ENCODE results near the gene RPL31. TPM values are rescaled to one million over a fixed set of nuclear protein-coding genes. Genes with fewer than 3 reads are reported as not detected.

RPL31 gene
- total and polyA plus RNA-seq, 2 donors (not counting 1 experiment from before 2014, with no cell fraction given) = 1,767 to 2,170 TPM

GRCh38 chr2:100959225-100959880 is 42.7 kb upstream of the RPL31 start:
- Histone ChIP-seq H3K4me3 (ENCODE audit: control extremely low read depth in 1 of 5, extremely low read depth in 1 of 5, insufficient read depth in 1 of 5, low read depth in 2 of 5, low read length in 4 of 5) (no peak overlapping the region), H3K36me3 (replicated peaks in 1 of 2; ENCODE audit: control extremely low read depth in 1 of 2, control insufficient read depth in 1 of 2, extremely low read depth in 1 of 2, insufficient read depth in 2 of 2, low read length in 1 of 2) (no peaks in the 10 kb centered on the region), H3K9ac (ENCODE audit: low read length) (no peak overlapping the region), H3K4me1 (ENCODE audit: control insufficient read depth in 2 of 2, insufficient read depth in 2 of 2, low read length in 2 of 2) (no peaks in the 10 kb centered on the region), H3K27me3 (replicated peaks in 1 of 4; ENCODE audit: control extremely low read depth in 1 of 4, control insufficient read depth in 3 of 4, insufficient read depth in 4 of 4, low read length in 3 of 4) (peaks cover 0 to 10% (median 0%) of the 10 kb centered on the region in 4 experiments), H3K4me2 (replicated peaks; ENCODE audit: low read depth, low read length, poor library complexity, severe bottlenecking) (no peak overlapping the region), H2AFZ (ENCODE audit: insufficient read depth, low read depth, low read length, poor library complexity, severe bottlenecking) (no peak overlapping the region), H3K9me3 (ENCODE audit: control extremely low read depth in 1 of 3, control insufficient read depth in 2 of 3, insufficient read depth in 1 of 3, low read length in 2 of 3) (peaks cover 0 to 8% (median 0%) of the 10 kb centered on the region in 3 donors), H3K79me2 (ENCODE audit: control insufficient read depth, insufficient read depth, low read length) (no peaks in the 10 kb centered on the region), H3K27ac (ENCODE audit: low read length in 2 of 2) (no peak overlapping the region), H4K20me1 (ENCODE audit: control insufficient read depth, insufficient read depth, low read length, poor library complexity, severe bottlenecking) (no peaks in the 10 kb centered on the region)
- Mint-ChIP-seq H3K27ac (no peak overlapping the region), H3K4me1 (no peaks in the 10 kb centered on the region), H3K27me3 (peaks cover 18% of the 10 kb centered on the region), H3K4me3 (no peak overlapping the region), H3K9me3 (ENCODE audit: insufficient read depth) (no peaks in the 10 kb centered on the region)
- intact Hi-C loops (cut with micrococcal nuclease) = no loop called here
- POLR2A ChIA-PET = no interaction called here
- TF ChIP-seq CTCF (IDR thresholded peaks at IDR 0.05) = no peak
- TF ChIP-seq EZH2 (IDR thresholded peaks at IDR 0.05; ENCODE audit: borderline replicate concordance, insufficient read depth, low read depth, low read length, poor library complexity, severe bottlenecking) = no peak
- no peak for DNase-seq
- no peak for ATAC-seq (ENCODE audit: low read depth)
- WGBS (ENCODE audit: insufficient coverage) = no CpG with 5 or more reads among the region's 6 CpGs
- CTCF ChIA-PET = no interaction called here

GRCh38 chr2:100960688-100961087 is 41.4 kb upstream of the RPL31 start:
- H3K27me3 ChIP-seq (replicated peaks in 1 of 4; ENCODE audit: control extremely low read depth in 1 of 4, control insufficient read depth in 3 of 4, insufficient read depth in 4 of 4, low read length in 3 of 4) = peaks cover 0 to 10% (median 0%) of the 10 kb centered on the region in 4 experiments
- H3K4me1 ChIP-seq (ENCODE audit: control insufficient read depth in 2 of 2, insufficient read depth in 2 of 2, low read length in 2 of 2) = no peaks in the 10 kb centered on the region
- ATAC-seq (ENCODE audit: low read depth) (no peak), DNase-seq (no peak)
- no peaks in the 10 kb centered on the region for H3K79me2 ChIP-seq (ENCODE audit: control insufficient read depth, insufficient read depth, low read length)
- no peak overlapping the region for H3K27ac ChIP-seq (ENCODE audit: low read length in 2 of 2)
- H3K9me3 Mint-ChIP-seq (ENCODE audit: insufficient read depth) = no peaks in the 10 kb centered on the region
- H3K9me3 ChIP-seq (ENCODE audit: control extremely low read depth in 1 of 3, control insufficient read depth in 2 of 3, insufficient read depth in 1 of 3, low read length in 2 of 3) = peaks cover 0 to 8% (median 0%) of the 10 kb centered on the region in 3 donors
- no peak overlapping the region for H3K4me2 ChIP-seq (replicated peaks; ENCODE audit: low read depth, low read length, poor library complexity, severe bottlenecking)
- no peaks in the 10 kb centered on the region for H4K20me1 ChIP-seq (ENCODE audit: control insufficient read depth, insufficient read depth, low read length, poor library complexity, severe bottlenecking)
- 93% methylated on average over 4 of the region's 4 CpGs for WGBS (ENCODE audit: insufficient coverage)
- H3K4me3 ChIP-seq (ENCODE audit: control extremely low read depth in 1 of 5, extremely low read depth in 1 of 5, insufficient read depth in 1 of 5, low read depth in 2 of 5, low read length in 4 of 5) = no peak overlapping the region
- no peaks in the 10 kb centered on the region for H3K36me3 ChIP-seq (replicated peaks in 1 of 2; ENCODE audit: control extremely low read depth in 1 of 2, control insufficient read depth in 1 of 2, extremely low read depth in 1 of 2, insufficient read depth in 2 of 2, low read length in 1 of 2)
- H3K27me3 Mint-ChIP-seq = peaks cover 18% of the 10 kb centered on the region
- ChIA-PET POLR2A (no interaction called here), CTCF (no interaction called here)
- no peak overlapping the region for H3K27ac Mint-ChIP-seq
- intact Hi-C loops (cut with micrococcal nuclease) = no loop called here
- no peak overlapping the region for H2AFZ ChIP-seq (ENCODE audit: insufficient read depth, low read depth, low read length, poor library complexity, severe bottlenecking)
- no peak overlapping the region for H3K9ac ChIP-seq (ENCODE audit: low read length)
- H3K4me1 Mint-ChIP-seq = no peaks in the 10 kb centered on the region
- no peak overlapping the region for H3K4me3 Mint-ChIP-seq
- TF ChIP-seq EZH2 (IDR thresholded peaks at IDR 0.05; ENCODE audit: borderline replicate concordance, insufficient read depth, low read depth, low read length, poor library complexity, severe bottlenecking) = no peak
- no peak for TF ChIP-seq CTCF (IDR thresholded peaks at IDR 0.05)
